K562 (cell line): ENCODE measurements around the gene NIPAL3. TPM values are rescaled to one million over a fixed set of nuclear protein-coding genes. Genes with fewer than 3 reads are reported as not detected.

Experiments
- ATAC-seq: fragments of 200-7000 bp; cut with Tn5 transposase; 3 replicates; pipeline ENCODE4 v1.9.1; 2020; ENCODE audit warnings: moderate library complexity
- BruUV-seq: library from RNA; stranded (reverse); fragments of 400-500 nt; replicated peaks from 2 replicates; lab custom pipeline; 2021; lab: Mats Ljungman, UMichigan
- CTCF ChIA-PET: fragments of 300-600 bp; formaldehyde crosslinking; extraction: SDS; loops from one replicate; lab custom pipeline; 2021; ENCODE audit warnings: low intra/inter-chr PET ratio; lab: Yijun Ruan, JAX
- POLR2A ChIA-PET: fragments of 300-600, 350-650 bp; sonication (Branson Sonifier 250); formaldehyde crosslinking; extraction: SDS; loops from one replicate; lab custom pipeline; 2021; ENCODE audit warnings: antibody characterized with exemption, inconsistent platforms; lab: Yijun Ruan, JAX
- DNase-seq, 4 experiments: peaks; one replicate each; pipeline versions ENCODE4 v3.0.0 to v3.0.0-alpha.2; 2011 to 2018; ENCODE audit warnings: low spot score in 3 of 4, mixed read lengths in 3 of 4; ENCODE audit errors: extremely low read depth in 1 of 4
- FAIRE-seq: peaks from 2 replicates; lab custom pipeline; 2011; peaks lifted over from hg19 to GRCh38; lab: Jason Lieb, UNC
- H2AFZ ChIP-seq: 2 replicates; pipeline ENCODE4 v1.6.0; 2011; ENCODE audit warnings: low read depth, low read length, control low read depth, inconsistent platforms
- H3K27ac ChIP-seq: fragments of 200-600 bp; 3 replicates; pipeline ENCODE4 v1.8.0; 2011; ENCODE audit warnings: low read depth, mild to moderate bottlenecking, control low read depth, inconsistent platforms, low read length, moderate library complexity, mixed read lengths; ENCODE audit errors: extremely low read depth
- H3K27me3 ChIP-seq, 2 experiments: fragments of 300-600 bp in 1 of 2; 2 replicates in 1 of 2; 3 replicates in 1 of 2; pipeline versions ENCODE4 v1.6.0 to v1.8.0; 2011; ENCODE audit warnings: inconsistent platforms in 2 of 2, low read length in 2 of 2, mild to moderate bottlenecking in 1 of 2, mixed read lengths in 1 of 2, moderate library complexity in 1 of 2; ENCODE audit not compliant: control insufficient read depth in 2 of 2, insufficient read depth in 2 of 2
- H3K36me3 ChIP-seq: fragments of 300-600 bp; 3 replicates; pipeline ENCODE4 v1.8.0; 2011; ENCODE audit warnings: mild to moderate bottlenecking, low read length, inconsistent platforms; ENCODE audit not compliant: control insufficient read depth, insufficient read depth
- H3K4me1 ChIP-seq, 2 experiments: fragments of 200-600 bp in 1 of 2; replicated peaks in 1 of 2; 2 replicates in 1 of 2; 3 replicates in 1 of 2; pipeline versions ENCODE4 v1.5.1 to v1.8.0; 2011; ENCODE audit warnings: inconsistent platforms in 2 of 2, low read length in 2 of 2, mild to moderate bottlenecking in 1 of 2, mixed read lengths in 1 of 2, moderate library complexity in 1 of 2; ENCODE audit not compliant: control insufficient read depth in 2 of 2, insufficient read depth in 2 of 2
- H3K4me2 ChIP-seq: 2 replicates; pipeline ENCODE4 v1.6.1; 2011; ENCODE audit warnings: low read length, control low read depth, inconsistent platforms, mixed read lengths; ENCODE audit not compliant: insufficient read depth
- H3K4me3 ChIP-seq: fragments of 200-600 bp; sonication (generic), shearing (Covaris generic); 2 replicates; pipeline ENCODE4 v1.5.1; 2016; ENCODE audit warnings: control low read depth, inconsistent platforms
- H3K79me2 ChIP-seq: fragments of 200-600 bp; 3 replicates; pipeline ENCODE4 v1.8.0; 2011; ENCODE audit warnings: low read length, inconsistent platforms; ENCODE audit not compliant: control insufficient read depth, insufficient read depth
- H3K9ac ChIP-seq, 2 experiments: 2 replicates each; pipeline versions ENCODE4 v1.6.0 to v1.6.1; 2011; ENCODE audit warnings: low read depth in 2 of 2, low read length in 2 of 2, control low read depth in 1 of 2, inconsistent platforms in 1 of 2, mild to moderate bottlenecking in 1 of 2, mixed read lengths in 1 of 2; ENCODE audit not compliant: insufficient read depth in 1 of 2
- H3K9me1 ChIP-seq: one replicate; pipeline ENCODE4 v1.6.0; 2011; ENCODE audit warnings: inconsistent platforms, mild to moderate bottlenecking, low read length, moderate library complexity; ENCODE audit not compliant: control insufficient read depth, insufficient read depth
- H3K9me3 ChIP-seq: replicated peaks from 2 replicates; pipeline ENCODE4 v1.5.1; 2011; ENCODE audit warnings: low read depth, low read length, inconsistent platforms; ENCODE audit not compliant: control insufficient read depth, insufficient read depth
- H4K20me1 ChIP-seq: replicated peaks from 2 replicates; pipeline ENCODE4 v1.6.1; 2011; ENCODE audit warnings: low read length, inconsistent platforms, mixed read lengths; ENCODE audit not compliant: control insufficient read depth, insufficient read depth
- BHLHE40 ChIP-seq: IDR thresholded peaks from 2 replicates; pipeline ENCODE4 v1.6.1; 2011; ENCODE audit warnings: low read length, improper control_type of control experiment
- EHMT2 ChIP-seq: fragments of 450-650 bp; IDR thresholded peaks from 2 replicates; pipeline ENCODE4 v1.6.1; 2018; ENCODE audit warnings: antibody characterized with exemption
- ESRRB ChIP-seq: fragments of 250-450 bp; sonication (Bioruptor Pico); IDR thresholded peaks from 2 replicates; pipeline ENCODE4 v1.5.0; 2020; ENCODE audit warnings: mild to moderate bottlenecking, moderate library complexity, borderline replicate concordance
- GTF2B ChIP-seq: IDR thresholded peaks from 2 replicates; pipeline ENCODE4 v1.6.1; 2011; ENCODE audit not compliant: insufficient read length; ENCODE audit errors: extremely low read depth
- HNRNPLL ChIP-seq: fragments of 200-400 bp; formaldehyde crosslinking; IDR thresholded peaks from 2 replicates; pipeline ENCODE4 v1.6.1; 2017; ENCODE audit warnings: low read length, low read depth, mild to moderate bottlenecking; ENCODE audit not compliant: poor library complexity, severe bottlenecking
- ILK ChIP-seq: fragments of 450-650 bp; IDR thresholded peaks from 2 replicates; pipeline ENCODE4 v1.6.1; 2016; ENCODE audit warnings: missing genetic modification characterization, low read depth, mild to moderate bottlenecking, missing compliant biosample characterization, moderate library complexity, borderline replicate concordance
- KLF16 ChIP-seq: IDR thresholded peaks from 2 replicates; pipeline ENCODE4 v1.6.1; 2016; ENCODE audit warnings: antibody characterized with exemption
- MAX ChIP-seq: sonication (generic); formaldehyde crosslinking; IDR thresholded peaks from 2 replicates; pipeline ENCODE4 v1.9.0; 2022; ENCODE audit warnings: mild to moderate bottlenecking, missing genetic modification reagents
- MYBL2 ChIP-seq, 2 experiments: fragments of 450-650 bp in 1 of 2; sonication (generic) in 1 of 2; formaldehyde crosslinking in 1 of 2; IDR thresholded peaks; 2 replicates each; pipeline versions ENCODE4 v1.6.1 to v1.8.1; 2017 to 2022; ENCODE audit warnings: borderline replicate concordance in 1 of 2, inconsistent platforms in 1 of 2, low read depth in 1 of 2, mild to moderate bottlenecking in 1 of 2, missing genetic modification reagents in 1 of 2, moderate library complexity in 1 of 2
- NFIC ChIP-seq: fragments of 450-650 bp; IDR thresholded peaks from 2 replicates; pipeline ENCODE4 v1.6.1; 2017; ENCODE audit warnings: mild to moderate bottlenecking, inconsistent platforms
- PATZ1 ChIP-seq: fragments of 250-450 bp; sonication (Bioruptor Pico); IDR thresholded peaks from 2 replicates; pipeline ENCODE4 v1.5.0; 2020; ENCODE audit warnings: mild to moderate bottlenecking, borderline replicate concordance
- SIN3A ChIP-seq, 2 experiments: fragments of 150-350 bp in 1 of 2; IDR thresholded peaks; 2 replicates each; pipeline ENCODE4 v1.6.1; 2011 to 2016; ENCODE audit warnings: borderline replicate concordance in 2 of 2, low read depth in 2 of 2, low read length in 2 of 2, mild to moderate bottlenecking in 2 of 2, moderate library complexity in 2 of 2; ENCODE audit not compliant: control insufficient read depth in 1 of 2
- TEAD4 ChIP-seq, 2 experiments: sonication (generic) in 1 of 2; formaldehyde crosslinking in 1 of 2; IDR thresholded peaks; 2 replicates each; pipeline versions ENCODE4 v1.6.1 to v1.8.0; 2012 to 2022; ENCODE audit warnings: borderline replicate concordance in 1 of 2, inconsistent platforms in 1 of 2, low read length in 1 of 2, mild to moderate bottlenecking in 1 of 2, missing genetic modification reagents in 1 of 2
- TGIF2 ChIP-seq: sonication (generic); formaldehyde crosslinking; IDR thresholded peaks from 2 replicates; pipeline ENCODE4 v1.8.1; 2022; ENCODE audit warnings: mild to moderate bottlenecking, missing genetic modification reagents, moderate library complexity
- XRCC3 ChIP-seq: fragments of 450-650 bp; IDR thresholded peaks from 2 replicates; pipeline ENCODE4 v1.6.1; 2017; ENCODE audit warnings: mild to moderate bottlenecking, moderate library complexity
- ZNF311 ChIP-seq: fragments of 250-450 bp; sonication (Bioruptor Pico); IDR thresholded peaks from 2 replicates; pipeline ENCODE4 v1.4.0; 2020; ENCODE audit warnings: mild to moderate bottlenecking, moderate library complexity
- ZNF707 ChIP-seq: fragments of 250-450 bp; sonication (Bioruptor Pico); conservative IDR thresholded peaks from 2 replicates; pipeline ENCODE4 v1.8.0; 2022; ENCODE audit warnings: inconsistent platforms, mild to moderate bottlenecking, moderate library complexity
- WGBS: fragments of 100-300 bp; shearing (Covaris generic); methylation state at CpG from one replicate; pipeline ENCODE4 v1.1.6; 2016; ENCODE audit warnings: low coverage, mixed read lengths; ENCODE audit not compliant: insufficient coverage; ENCODE audit errors: missing lambda C conversion rate; 5-methylcytosine and 5-hydroxymethylcytosine counted together
- in situ Hi-C: fragments of 300-500 bp; cut with MboI; formaldehyde crosslinking; loops from 4 replicates; pipeline ENCODE4 v1.15.0; 2018; ENCODE audit warnings: inconsistent platforms, mixed read lengths
- intact Hi-C: fragments of 100-400 bp; cut with micrococcal nuclease; formaldehyde crosslinking; loops from 2 replicates; pipeline ENCODE4 v1.14.2; 2022
- polyA plus RNA-seq, 8 experiments: library from polyadenylated mRNA; depleted of rRNA in 4 of 8; stranded (reverse) in 5 of 8; unstranded in 3 of 8; fragments of >200 nt; fragmentation: Nextera tagmentation in 2 of 8; fragmentation: Illumina TruSeq in 1 of 8; extraction: Ambion mirVana in 2 of 8; extraction: Trizol in 1 of 8; gene quantifications; 2 replicates each; pipeline versions ENCODE4 v1.2.1 to v1.2.3, GENCODE V29; 2011 to 2014; ENCODE audit warnings: inconsistent platforms in 1 of 8, missing spikeins in 1 of 8
- total RNA-seq, 7 experiments: library from RNA; depleted of rRNA in 6 of 7; stranded (reverse); fragments of >200 nt in 6 of 7; fragmentation: Illumina TruSeq in 2 of 7; extraction: Trizol in 2 of 7; gene quantifications; 2 replicates each; pipeline versions ENCODE4 v1.2.1 to v1.2.3, GENCODE V29; 2011 to 2021; ENCODE audit warnings: low replicate concordance in 1 of 7
- TF ChIP-seq, protein P1 (sequence below): sonication (generic); formaldehyde crosslinking; IDR thresholded peaks from 2 replicates; pipeline ENCODE4 v1.8.0; 2022; ENCODE audit warnings: mild to moderate bottlenecking, low read depth, missing genetic modification reagents

NIPAL3 gene
- total and polyA plus RNA-seq, 9 of the 15 experiments (the other 6 are each of a cell fraction or from before 2014, with no cell fraction given), result 10.5 to 26.3 (median 16.0) TPM

DNA sequence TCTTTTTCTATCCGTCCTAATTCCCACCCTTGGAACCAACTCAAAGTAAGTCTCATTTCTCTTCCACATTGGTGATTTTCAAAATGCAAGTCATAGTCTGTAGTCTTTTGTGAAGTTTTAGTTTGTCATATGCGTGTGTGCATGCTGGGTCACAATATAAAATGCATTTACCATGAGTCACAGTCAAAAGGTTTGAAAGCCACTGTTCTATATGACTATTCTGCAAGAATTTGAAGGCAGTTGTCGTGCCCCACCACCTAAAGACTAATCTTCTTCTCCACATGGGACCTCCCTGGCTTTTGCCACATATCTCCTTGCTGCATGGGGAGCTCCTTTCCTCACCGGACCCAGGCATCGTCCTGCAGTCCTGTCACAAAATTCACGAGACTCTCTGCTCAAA is 3.6 kb upstream of the NIPAL3 start:
- no TSS peak for BruUV-seq
- Histone ChIP-seq H3K4me1 (peaks cover 28 to 29% of the 10 kb centered on the region in 2 experiments), H3K9ac (peak overlapping the region; percentile 2 to 78; a peak in 3 of 4 replicates), H3K36me3 (no peaks in the 10 kb centered on the region), H3K9me3 (no peaks in the 10 kb centered on the region), H3K27ac (peak overlapping the region; percentile 70), H3K9me1 (no peaks in the 10 kb centered on the region), H3K27me3 (no peaks in the 10 kb centered on the region), H3K4me3 (no peak overlapping the region; the same call in 1 of the 2 replicates), H3K4me2 (peak overlapping the region; percentile 94), H2AFZ (peak overlapping the region; percentile 91), H4K20me1 (no peaks in the 10 kb centered on the region), H3K79me2 (peaks cover 21% of the 10 kb centered on the region)
- intact Hi-C loops (no loop called here), in situ Hi-C loops (no loop called here)
- DNase-seq, result peak in 3 of 4 experiments; percentile 21 to 78 (median 68)
- ChIA-PET CTCF (no interaction called here), POLR2A (interaction anchor here (0.6 to 2.5 kb wide), 6 partner anchors 11 to 103 kb away, joined by 3 to 7 read pairs (median 4); no protein-coding TSS in a partner anchor)
- no peak for ATAC-seq
- no peak for FAIRE-seq
- WGBS, result 9% methylated on average over 6 of the region's 6 CpGs
- peak; percentile 40 for TF ChIP-seq NFIC
- TF ChIP-seq EHMT2, result peak; percentile 20
- TF ChIP-seq ESRRB (CRISPR knock-in tag), result no peak
- TF ChIP-seq, protein P1, sequence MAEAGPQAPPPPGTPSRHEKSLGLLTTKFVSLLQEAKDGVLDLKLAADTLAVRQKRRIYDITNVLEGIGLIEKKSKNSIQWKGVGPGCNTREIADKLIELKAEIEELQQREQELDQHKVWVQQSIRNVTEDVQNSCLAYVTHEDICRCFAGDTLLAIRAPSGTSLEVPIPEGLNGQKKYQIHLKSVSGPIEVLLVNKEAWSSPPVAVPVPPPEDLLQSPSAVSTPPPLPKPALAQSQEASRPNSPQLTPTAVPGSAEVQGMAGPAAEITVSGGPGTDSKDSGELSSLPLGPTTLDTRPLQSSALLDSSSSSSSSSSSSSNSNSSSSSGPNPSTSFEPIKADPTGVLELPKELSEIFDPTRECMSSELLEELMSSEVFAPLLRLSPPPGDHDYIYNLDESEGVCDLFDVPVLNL (CRISPR knock-in tag), result no peak
- no peak for TF ChIP-seq XRCC3
- peak; percentile 36; the same call in 1 of the 2 replicates for TF ChIP-seq BHLHE40
- TF ChIP-seq GTF2B, result no peak
- no peak for TF ChIP-seq PATZ1
- no peak for TF ChIP-seq SIN3A (IDR thresholded peaks at IDR 0.05; ENCODE audit: borderline replicate concordance in 2 of 2, control insufficient read depth in 1 of 2, low read depth in 2 of 2, low read length in 2 of 2)
- peak; percentile 26; the same call in 1 of the 2 replicates for TF ChIP-seq KLF16
- TF ChIP-seq TEAD4 (IDR thresholded peaks at IDR 0.05; ENCODE audit: low read length), result peak; percentile 74
- TF ChIP-seq TEAD4 (CRISPR knock-in tag; IDR thresholded peaks at IDR 0.05; ENCODE audit: borderline replicate concordance), result no peak
- no peak for TF ChIP-seq ILK
- TF ChIP-seq TGIF2 (CRISPR knock-in tag), result no peak
- TF ChIP-seq HNRNPLL, result no peak
- no peak for TF ChIP-seq MYBL2 (IDR thresholded peaks at IDR 0.05; ENCODE audit: low read depth)
- TF ChIP-seq MYBL2 (CRISPR knock-in tag; IDR thresholded peaks at IDR 0.05; ENCODE audit: borderline replicate concordance), result no peak
- peak; percentile 18; the same call in 1 of the 2 replicates for TF ChIP-seq MAX
- TF ChIP-seq ZNF311 (CRISPR knock-in tag), result no peak
- no peak for TF ChIP-seq ZNF707 (CRISPR knock-in tag)
